SK-MEL-5 (cell line): ENCODE results near the gene LILRB4. TPM values are rescaled to one million over a fixed set of nuclear protein-coding genes. Genes with fewer than 3 reads are reported as not detected.

Experiments used
- small RNA-seq, 2 experiments: library from RNA; depleted of rRNA; stranded (forward); fragments of <200 nt; gene quantifications; one replicate each; pipeline ENCODE3, GENCODE V24; 2014
- total RNA-seq: library from RNA; depleted of rRNA; stranded (reverse); fragments of >200 nt; shearing (Covaris generic); gene quantifications from 2 replicates; pipeline ENCODE4 v1.2.3, GENCODE V29; 2014; rRNA removed

Gene LILRB4
- total RNA-seq, 1 experiment from 2014 or later, result not detected

Small RNAs within 50 kb of the gene (small RNA-seq; reads per million reads assigned to genes)
- gene AC245036.3 (0 reads per million in 2 experiments), gene AC245128.2 (0 reads per million in 2 experiments), gene MIR8061 (0 reads per million in 2 experiments)

Other genes with a start within 250 kb of the LILRB4 start
- gene TTYH1, start 247.5 kb upstream of the LILRB4 start, total RNA-seq, result 0.77 and 0.93 TPM in 2 replicates
- gene LENG8, start 213.8 kb upstream of the LILRB4 start, total RNA-seq, result 7.8 and 8.5 TPM in 2 replicates
- 6.1 and 7.2 TPM in 2 replicates for gene LENG9, start 199.2 kb upstream of the LILRB4 start, total RNA-seq
- 0.26 and 0.43 TPM in 2 replicates for gene CDC42EP5, start 189.7 kb upstream of the LILRB4 start, total RNA-seq
- gene LAIR2, start 160.2 kb upstream of the LILRB4 start, total RNA-seq, result not detected in 2 replicates
- gene LILRA2, start 89.2 kb upstream of the LILRB4 start, total RNA-seq, result not detected in 2 replicates
- gene LILRA1, start 69.4 kb upstream of the LILRB4 start, total RNA-seq, result not detected in 2 replicates
- gene LILRB1, start 32.5 kb upstream of the LILRB4 start, total RNA-seq, result not detected in 2 replicates
- not detected in 2 replicates for gene KIR3DL3, start 61.5 kb downstream of the LILRB4 start, total RNA-seq
- gene KIR2DL3, start 75.5 kb downstream of the LILRB4 start, total RNA-seq, result not detected in 2 replicates
- not detected in 2 replicates for gene KIR2DL1, start 106.8 kb downstream of the LILRB4 start, total RNA-seq
- not detected in 2 replicates for gene KIR2DL4, start 140.6 kb downstream of the LILRB4 start, total RNA-seq
- not detected in 2 replicates for gene KIR3DL1, start 153.5 kb downstream of the LILRB4 start, total RNA-seq
- not detected in 2 replicates for gene KIR2DS4, start 169.7 kb downstream of the LILRB4 start, total RNA-seq
- gene KIR3DL2, start 187.5 kb downstream of the LILRB4 start, total RNA-seq, result not detected in 2 replicates
- gene FCAR, start 211.2 kb downstream of the LILRB4 start, total RNA-seq, result not detected in 2 replicates
- not detected in 2 replicates for gene NCR1, start 243.2 kb downstream of the LILRB4 start, total RNA-seq